ENCODE results near the gene PAN3.

Gene PAN3

DNA sequence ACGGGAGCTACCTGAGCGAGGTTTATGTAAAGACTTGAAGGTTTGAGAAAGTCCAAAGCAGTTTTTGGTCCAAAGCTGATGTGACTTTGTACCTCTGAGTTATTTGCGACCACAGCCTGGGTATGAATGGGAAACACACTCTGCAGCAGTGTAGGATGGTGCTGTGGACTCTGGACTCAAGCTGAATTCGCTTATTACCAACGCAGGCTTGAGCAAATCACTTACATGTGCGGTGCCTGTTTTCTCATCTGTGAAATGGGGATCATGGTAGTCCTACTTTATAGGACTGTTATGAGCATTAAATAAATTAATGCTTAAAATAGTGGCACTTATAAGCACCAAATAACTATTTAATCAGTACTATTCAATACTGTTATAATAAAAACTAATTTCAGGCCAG is 176.5 kb downstream of the PAN3 start:
- no peak for DNase-seq

DNA sequence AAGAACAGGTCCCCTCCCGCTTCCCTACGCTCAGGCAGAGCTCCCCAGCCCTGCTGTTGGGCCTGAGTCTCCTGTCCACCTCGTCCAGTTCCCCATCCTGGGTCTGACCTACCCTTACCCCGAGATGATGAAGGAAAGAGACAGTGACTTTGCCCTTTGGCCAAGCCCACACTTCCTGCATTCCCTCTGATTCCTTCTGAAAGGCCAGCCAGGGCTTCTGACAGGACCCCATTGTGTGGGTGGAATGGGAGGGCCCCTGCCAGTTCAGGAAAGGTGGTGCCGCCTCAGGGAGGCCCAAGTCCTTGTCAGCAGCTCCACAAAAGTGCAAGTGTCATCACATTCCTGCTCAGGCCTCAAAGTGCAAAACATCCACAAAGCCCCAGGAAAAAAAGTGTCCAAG is 177.8 kb downstream of the PAN3 start:
- DNase-seq, result no peak

DNA sequence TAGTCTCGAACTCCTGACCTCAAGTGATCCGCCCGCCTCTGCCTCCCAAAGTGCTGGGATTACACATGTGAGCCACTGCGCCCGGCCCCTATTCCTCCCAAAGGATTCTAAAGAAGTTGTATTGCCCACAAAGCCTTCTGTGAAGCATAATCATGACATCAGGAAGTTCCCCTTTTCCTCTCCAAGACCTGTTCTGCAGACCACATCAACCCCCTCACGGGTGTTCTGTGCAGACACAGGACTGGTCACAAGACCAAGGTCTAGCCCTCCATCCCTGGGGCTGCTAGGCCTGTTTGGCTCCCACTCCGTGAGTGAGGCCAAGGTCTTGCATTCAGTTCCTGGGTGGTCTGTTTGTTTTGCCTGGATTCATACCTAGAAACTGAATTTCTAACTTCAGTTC is 178.5 kb downstream of the PAN3 start:
- no peak for DNase-seq

DNA sequence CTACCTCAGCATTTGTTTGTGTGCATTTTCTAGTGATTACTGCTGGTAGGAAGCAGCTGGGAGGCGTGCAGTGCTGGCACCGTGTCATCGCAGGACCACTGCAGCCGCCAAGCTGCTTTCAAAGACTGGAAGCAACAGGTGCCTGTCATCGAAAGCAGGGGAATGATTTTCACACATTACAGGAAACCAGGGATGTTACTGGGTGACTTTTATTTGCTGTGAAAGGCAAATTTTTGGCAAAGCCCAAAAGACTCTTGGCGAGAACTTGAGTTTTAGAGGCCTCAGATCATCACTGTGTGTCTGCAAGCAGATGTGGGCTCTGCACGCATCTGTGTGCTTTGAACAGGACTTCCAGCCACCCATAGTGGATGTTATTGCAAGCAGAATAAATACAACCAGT is 180.2 kb downstream of the PAN3 start:
- no peak for DNase-seq

DNA sequence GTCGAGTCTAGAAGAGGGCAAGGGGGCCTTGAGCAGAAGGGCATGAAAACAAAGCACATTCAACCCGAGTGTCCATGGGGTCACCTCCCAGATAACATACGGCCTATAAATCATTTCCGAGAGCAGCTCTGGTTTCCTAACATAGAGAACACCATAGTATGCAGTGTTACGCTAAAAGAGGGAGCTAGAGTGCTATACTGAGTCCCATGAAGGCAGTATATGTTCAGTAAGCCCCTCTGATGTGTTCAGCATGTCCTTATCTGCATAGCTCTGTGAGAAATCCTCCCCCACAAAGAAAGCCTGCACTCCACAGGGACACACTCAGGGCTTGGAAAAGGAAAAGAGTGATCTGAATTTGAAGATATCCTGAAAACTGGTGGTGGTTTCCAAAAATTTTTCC is 181.2 kb downstream of the PAN3 start:
- DNase-seq, result no peak

DNA sequence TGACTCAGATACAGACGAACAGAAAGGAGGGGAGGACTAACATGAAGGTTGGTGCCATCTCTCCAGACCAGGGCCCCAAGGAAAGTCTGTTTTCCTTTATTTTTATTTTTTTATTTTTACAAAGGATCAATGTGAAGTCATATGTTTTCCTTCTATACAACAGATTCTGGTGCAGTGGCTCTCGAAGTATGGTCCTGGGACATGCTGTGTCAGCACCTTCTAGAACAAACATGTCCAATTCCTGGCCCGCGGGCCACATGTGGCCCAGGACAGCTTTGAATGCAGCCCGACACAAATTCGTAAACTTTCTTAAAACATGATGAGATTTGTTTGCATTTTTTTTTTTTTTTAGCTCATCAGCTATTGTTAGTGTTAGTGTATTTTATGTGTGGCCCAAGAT is 181.9 kb downstream of the PAN3 start:
- DNase-seq, result no peak

DNA sequence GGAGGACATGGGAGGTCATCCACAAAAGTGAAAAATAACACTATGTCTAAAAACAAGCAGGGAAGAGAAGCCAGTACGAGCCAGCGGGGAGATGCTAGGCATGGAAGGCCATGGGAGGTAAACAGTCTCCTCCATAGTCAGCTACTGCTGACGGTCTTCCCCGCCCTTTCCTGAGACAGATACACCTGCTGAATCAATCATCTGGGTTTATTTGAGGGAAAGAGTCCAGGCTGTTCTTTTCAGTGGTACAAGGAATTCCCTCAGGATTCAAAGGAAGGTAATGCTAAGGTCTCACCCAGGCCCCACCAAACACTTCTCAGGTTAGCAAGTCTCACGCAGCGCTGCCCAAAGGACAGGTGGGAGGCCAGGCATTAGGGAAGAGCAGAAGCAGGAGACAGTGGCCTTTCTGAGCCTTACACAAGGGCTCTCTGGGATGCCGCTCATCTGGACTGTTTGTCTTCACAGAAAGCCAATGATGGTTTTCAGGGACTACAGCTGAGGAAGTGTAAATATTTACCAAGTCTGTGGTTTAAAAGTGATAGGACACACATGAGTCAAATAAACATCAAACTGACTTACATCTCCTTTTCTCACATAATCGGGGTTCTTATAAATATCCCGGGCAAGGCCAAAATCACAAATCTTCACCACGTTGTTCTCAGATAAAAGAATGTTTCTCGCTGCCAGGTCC is 182.7 kb downstream of the PAN3 start:
- no peak for DNase-seq

DNA sequence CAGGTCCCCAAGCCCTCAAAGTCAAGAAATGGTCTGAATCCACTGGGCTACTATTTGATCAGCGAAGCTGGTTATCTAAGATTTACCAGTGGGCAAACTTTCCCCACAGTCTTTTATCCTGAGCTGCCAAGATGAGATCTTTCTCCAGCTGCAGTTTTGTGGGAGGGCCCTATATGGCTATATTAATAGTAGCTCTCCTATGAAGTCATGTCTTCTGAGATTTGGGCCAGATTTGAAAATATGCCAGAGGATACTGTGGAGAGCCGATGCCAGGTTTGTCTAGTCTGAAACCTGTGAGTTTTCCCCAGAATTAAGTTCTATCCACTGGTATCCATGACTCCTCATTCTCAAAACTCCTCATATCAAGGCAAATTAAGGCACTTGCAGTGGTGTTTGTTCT is 183.4 kb downstream of the PAN3 start:
- DNase-seq, result no peak

DNA sequence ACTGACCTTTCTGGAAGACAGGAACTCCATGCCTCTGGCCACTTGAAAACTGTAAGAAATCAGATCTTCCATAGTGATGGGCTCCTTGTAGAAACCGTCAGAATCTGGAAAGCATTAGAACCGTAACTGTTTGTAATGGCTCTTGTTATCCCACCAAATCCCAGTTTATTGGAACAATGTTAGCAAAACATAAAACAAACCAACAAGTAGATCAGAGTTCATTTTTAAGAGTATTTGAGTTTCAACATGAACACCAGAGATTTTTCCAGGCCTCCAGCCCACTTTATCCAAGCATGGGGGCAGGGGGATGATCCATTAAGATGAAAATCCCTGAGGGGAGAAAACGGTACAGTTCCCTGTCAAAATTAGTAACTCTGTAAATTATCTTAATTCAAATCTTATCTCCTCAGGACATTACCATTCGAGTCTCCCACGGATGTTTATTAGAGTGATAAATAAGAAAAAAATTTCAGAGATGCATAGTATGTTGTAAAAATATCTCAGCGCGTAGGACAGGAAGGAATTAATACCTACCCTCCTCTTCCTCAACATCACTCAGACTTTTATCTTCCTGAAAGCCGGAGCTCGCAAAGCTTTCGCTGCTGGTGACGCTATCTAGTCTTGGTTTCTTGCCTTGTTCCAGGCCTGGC is 184.0 kb downstream of the PAN3 start:
- DNase-seq, result no peak

DNA sequence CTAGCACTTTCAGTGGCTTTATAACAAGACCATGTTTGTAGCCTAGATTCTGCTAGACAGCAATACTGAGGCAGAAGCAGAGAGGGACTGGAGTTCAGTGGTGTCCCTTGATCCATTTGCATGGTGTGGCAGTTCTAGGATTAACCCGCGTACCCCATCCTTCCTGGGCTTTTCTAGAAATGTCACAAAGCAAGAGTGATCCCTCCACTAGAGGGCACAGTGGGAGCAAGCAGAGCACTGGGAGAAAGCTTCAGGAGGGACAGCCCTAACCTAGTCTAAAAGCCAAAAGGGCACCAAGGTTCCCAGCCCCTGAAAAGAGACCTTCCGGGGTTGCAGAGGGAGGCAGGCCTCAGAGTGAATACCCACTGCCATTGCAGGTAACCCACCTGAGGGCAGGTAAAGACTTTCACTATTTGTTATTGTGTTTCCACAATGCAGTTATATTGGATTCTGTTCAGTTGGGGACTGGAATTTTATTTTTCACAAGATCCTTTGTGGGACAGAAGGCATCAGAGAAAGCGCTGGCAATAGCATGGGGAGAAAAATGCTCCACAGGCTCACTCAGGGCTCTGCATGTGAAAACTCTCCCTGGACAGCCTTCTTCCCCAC is 185.9 kb downstream of the PAN3 start:
- DNase-seq, result peak; percentile 80 to 89

DNA sequence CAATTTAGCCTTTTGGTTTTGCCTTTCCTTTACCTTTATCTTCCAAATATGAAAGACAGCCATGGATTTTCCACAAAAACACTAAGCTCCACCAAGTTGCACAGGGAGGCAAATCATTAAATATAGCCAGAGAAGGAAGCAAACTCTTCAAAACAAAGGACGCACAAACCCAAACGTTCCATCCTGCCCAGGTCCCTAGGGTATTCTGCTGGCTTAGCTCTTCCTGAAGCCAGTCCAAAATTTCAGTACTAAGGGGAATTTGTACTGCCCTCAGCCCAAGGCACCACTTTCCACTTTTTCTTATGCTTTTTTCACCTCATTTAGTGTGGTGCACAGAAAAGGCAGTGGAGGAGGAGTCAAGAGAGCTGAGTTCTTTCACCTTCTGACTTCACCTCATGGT is 186.7 kb downstream of the PAN3 start:
- DNase-seq, result no peak

DNA sequence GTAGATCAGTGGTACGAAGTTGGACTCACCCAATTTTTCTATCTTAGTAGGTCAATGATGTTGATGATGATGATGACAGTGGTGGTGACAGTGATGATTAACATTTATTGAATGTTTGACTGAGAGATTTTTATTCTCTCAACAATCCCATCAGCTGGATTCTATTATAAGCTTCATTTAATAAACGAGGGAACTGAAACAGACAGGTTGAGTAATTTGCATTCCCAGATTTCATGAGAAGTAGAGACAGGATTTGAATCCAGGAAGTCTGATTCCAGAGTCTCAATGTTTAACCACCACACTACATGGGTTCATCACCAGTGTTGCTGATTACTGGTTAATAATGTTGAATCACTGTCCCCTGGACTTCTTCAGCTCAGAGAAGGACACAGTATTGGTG is 187.7 kb downstream of the PAN3 start:
- DNase-seq, result no peak

DNA sequence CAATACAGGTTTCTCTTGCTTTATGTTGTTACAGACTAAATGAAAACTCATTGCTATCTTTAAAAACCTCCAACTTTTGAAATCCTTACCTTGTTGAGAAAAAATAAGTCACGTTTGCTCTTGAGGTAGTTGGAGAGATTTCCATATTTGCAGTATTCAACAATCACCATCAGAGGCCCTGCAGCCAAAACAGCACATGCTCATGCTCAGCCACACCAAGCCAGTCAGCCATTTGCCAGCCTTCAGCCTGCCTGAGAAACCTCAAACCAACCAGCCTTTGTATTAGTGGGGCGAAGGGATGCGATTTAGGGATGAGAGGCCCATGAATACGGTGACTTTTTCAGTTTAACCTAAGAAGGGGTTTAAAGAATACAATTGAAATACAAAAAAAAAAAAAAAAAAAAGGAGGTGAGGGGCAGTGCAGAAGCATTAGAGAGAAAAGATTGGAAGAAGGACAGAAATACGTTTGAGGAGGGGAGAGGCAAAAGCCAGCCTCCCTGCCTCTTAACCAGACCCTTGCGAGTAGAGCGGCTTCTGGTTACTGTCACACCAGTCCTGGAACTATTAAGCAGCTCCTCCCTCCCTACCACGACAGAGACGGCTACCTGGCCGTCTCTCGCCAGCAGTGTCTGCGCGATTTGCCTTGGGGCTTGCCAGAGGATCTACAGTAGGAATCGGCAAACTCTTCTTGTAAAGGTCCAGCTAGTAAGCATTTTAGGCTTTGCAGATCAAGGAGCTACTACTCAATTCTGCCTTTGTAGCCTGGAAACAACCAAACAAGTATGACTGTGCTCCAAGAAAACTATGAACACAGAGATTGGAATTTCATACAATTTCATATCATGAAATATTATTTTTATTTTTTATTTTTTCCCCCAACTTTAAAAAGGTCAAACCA is 189.3 kb downstream of the PAN3 start:
- no peak for DNase-seq

DNA sequence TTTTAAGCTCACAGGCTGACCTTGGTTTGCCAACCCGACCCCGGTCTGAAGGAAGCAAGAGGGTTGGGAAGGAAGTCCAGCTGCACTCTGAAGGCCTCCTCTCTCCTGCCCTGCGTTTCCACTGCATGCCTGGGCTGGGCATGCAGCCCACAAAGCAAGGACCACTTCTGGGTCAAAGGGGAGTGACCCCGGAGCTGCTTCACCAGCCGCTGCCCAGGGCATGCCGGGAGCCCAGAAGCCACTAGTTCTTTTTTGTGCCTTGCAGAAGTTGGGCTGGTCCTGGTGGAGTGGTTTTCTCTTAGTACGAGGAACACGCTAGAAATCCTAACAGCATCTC is 189.9 kb downstream of the PAN3 start:
- DNase-seq, result no peak

DNA sequence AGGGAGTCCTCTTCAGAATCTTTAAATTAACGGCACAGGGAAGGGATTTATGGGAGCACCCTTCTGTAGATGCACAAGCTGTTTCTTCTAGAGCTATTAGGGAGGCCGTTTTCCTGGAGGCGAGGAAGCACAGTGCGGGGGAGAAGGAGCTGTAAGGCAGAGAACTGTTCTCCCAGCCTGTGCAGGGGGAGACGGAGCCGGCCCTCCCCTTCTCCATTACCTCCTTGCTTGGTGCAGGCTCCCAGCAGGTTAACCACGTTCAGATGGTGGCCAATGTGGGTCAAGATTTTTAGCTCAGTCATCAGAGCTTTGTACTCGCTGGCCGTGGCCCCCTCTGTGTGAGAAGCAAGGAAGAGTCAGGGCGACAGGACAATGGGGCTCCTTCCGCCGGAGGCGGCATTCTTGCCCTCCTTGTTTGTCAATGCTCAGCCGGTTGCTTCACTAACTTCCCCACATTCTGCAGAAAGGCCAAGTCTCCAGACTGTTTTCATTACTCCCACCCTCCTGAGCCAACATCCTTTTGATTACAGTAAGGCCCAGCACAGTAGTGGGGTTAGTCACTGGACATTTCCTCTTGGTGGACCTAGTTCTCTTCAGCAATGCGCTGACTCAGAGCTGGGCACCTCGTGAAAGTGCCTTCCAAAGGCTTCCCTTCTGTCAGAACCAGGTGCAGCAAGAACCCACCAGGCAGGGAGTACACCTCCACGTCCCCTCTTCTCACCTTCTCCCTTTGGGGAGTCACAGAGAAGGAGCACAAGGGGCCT is 191.2 kb downstream of the PAN3 start:
- no peak for DNase-seq

DNA sequence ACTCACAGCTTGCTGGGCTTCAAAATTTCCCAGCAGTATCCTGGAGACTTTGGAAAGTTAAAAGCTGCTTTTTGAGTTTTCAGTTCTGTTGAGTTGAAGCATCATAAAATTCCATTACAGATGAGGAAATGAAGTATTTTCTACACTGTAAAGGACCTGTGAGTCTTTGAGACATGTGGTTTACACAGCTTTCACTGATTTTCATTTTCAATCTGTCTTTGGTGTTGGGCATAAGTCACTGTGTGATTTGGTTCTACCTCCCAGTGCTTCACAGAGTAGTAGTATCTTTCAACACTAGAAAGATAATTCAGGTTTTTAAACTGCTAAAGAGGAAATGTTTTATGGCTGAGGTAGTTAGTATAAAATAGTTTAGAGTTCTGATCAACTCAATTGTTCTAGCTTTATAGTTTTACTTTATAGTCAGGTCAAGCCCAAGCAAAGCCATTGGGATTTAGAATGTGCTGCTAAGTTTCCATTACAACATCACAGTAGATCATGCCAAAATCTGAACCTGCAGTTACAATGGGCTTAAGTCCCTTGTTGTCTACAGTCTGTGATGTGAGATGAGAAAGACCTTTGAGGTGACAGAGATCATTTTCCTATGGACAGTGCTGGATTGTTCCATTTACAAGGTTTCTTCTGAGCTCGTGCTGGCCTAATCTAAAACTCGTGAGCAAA is 195.0 kb downstream of the PAN3 start:
- no peak for DNase-seq

DNA sequence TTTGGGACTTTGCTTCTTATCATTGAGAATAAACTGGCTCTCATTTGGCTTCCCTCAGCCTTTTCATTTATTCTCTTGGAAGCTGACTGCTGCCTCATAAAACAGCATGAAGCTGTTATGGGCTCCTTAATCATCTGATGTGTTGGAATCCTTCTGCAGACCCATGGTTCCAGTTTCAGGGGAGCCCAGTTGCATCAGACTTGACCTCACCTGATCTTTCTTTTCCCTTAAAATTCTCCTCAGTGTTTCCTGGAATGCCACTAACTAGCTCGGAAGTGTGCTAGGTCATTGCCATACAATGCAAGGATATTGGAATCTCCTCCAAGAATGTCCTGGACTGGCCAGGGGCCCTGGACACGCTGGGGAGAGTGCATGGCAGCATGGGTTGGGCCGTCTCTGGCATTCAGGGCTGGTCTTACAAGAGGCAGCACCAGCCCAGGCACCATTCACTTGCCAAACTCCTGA is 197.9 kb downstream of the PAN3 start:
- no peak for DNase-seq

DNA sequence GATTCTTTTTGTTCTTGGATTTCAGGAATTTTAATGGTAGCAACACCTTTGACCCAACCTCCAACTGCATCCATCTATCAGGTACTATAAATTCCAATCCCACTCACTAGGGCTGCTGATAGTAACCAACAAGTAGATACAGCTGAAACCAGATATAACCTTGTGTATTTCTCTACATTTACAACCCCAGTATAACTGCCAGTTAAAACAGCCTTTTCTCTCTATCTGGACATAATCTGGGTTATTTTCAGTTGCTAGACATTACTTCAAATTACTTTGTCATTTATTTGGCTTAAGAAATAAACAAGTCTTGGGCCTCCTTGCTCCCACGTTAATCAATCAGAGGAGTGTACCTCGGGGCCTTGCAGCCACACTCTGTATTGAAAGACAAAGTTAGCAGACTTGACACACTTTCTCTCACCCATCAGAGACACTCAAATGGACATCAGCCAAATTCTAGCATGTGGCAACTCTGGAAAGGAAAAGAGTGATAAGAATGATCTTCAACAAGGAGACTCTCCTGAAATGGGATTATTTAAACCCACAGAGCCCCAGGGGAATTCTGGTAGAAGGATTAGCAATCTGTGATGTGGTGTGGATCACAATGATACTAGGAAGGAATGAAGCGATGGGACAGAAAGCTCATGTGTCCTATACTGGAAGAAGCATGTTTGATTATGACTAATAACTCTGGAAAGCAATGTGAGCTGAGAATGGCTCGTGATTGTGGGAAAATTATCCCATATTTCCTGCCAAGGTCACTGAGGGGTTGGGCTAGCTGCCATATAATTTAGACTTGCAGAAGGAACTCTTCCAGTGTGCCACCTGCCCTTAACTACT is 199.0 kb downstream of the PAN3 start:
- no peak for DNase-seq

DNA sequence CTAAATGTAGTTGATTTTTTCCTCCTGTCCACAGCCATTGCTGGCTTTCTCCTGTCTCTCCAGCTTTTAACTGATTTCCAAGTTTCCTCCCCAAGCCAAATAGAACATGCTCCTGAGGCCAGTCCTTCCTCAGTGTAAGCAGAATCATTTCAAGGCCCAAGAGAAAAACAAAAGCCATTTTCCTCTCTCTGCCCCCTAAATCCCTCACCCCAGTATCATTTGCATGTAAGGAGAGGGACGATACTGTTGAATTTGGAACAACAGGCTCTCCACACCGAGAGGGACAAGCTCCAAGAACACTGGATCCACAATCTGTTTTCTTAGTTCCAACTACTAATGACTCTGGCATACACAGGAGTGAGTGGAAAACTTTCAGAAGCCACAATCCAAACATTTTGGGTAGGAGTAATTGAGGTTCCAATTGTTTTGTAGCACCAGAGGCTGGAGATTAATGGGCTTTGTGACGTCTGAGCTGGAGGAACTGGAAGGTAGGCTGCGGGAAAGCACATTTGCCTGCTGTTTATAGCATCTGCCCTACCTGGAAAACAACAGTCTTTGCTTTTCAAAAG is 199.7 kb downstream of the PAN3 start:
- no peak for DNase-seq

DNA sequence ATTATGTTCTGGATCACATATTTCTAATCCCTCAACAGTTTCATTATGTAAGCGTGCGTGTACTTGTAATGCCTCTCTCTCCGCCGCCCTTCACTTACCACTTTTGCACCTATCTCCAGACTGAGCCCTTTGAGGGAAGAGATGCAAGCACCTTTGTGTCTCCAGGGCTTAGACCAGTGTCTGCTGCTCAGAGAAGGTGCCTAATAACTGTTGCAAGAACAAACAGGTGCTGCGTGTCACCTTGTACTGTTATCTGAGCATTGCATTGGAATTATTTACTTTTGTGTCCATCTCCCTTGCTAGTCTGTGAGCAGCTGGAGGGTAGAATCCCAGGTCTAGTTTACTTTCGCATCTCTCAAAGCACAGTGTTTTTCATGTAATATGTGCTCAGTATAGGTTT is 200.4 kb downstream of the PAN3 start:
- DNase-seq, result no peak

DNA sequence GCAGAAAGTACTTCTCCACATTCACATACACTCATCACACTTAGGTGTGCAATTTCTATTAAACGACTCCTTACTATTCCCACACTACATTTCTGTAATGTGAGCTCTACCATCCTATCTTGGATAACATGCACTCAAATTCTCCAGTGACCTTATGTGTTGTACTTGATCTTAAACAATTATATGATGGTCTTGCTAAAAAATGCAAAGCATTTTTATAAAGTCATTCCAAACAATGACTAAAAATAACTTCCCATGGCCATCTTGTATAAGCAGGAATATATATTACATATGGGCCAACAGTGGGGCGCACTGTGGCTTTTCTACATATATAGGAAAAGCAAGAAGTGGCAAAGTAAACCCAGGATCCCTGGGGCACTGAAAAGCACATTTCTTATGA is 201.1 kb downstream of the PAN3 start:
- no peak for DNase-seq
